Mucosa of descending colon (tissue), 3 donors: Measurements from ENCODE around the gene MBTPS1. TPM values are rescaled to one million over a fixed set of nuclear protein-coding genes. Genes with fewer than 3 reads are reported as not detected.

ENCODE experiments used
- ATAC-seq: fragments of 200-7000 bp; cut with Tn5 transposase; one replicate; pipeline ENCODE4 v1.9.1; 2020; ENCODE audit warnings: mild to moderate bottlenecking, moderate library complexity
- DNase-seq, 3 donors: peaks; one replicate each; pipeline ENCODE4 v3.0.0-alpha.2; 2020
- H3K36me3 ChIP-seq: fragments of 200-600 bp; one replicate; pipeline ENCODE4 v1.8.0; 2021; ENCODE audit warnings: low read depth, mild to moderate bottlenecking
- H3K4me1 ChIP-seq: fragments of 200-600 bp; one replicate; pipeline ENCODE4 v1.8.0; 2021; ENCODE audit warnings: low read depth, mild to moderate bottlenecking
- H3K4me3 ChIP-seq: fragments of 200-600 bp; one replicate; pipeline ENCODE4 v1.8.0; 2021; ENCODE audit warnings: mild to moderate bottlenecking
- H3K9me3 ChIP-seq: fragments of 200-600 bp; one replicate; pipeline ENCODE4 v1.8.0; 2021; ENCODE audit warnings: mild to moderate bottlenecking
- CTCF ChIP-seq: fragments of 200-600 bp; IDR thresholded peaks from one replicate; pipeline ENCODE4 v1.8.0; 2022; ENCODE audit warnings: antibody characterized with exemption, mild to moderate bottlenecking
- intact Hi-C, 2 donors: fragments of 100-400 bp; cut with DNase I in 1 of 2; cut with micrococcal nuclease in 1 of 2; formaldehyde crosslinking; loops; one replicate each; pipeline versions ENCODE4 v1.11.0 to v1.11.1; 2022; cut with DNase I, micrococcal nuclease
- total RNA-seq, 3 donors: library from RNA; stranded (reverse); fragmentation: NEBNext Ultra II Directional in 2 of 3; extraction: Animal tissue kit (Norgen Biotek cat#: 25700) in 2 of 3; gene quantifications; one replicate each; pipeline versions ENCODE4 v1.2.1 to v1.2.4, GENCODE V29; 2021 to 2023
- donor health status: DM: no; HTN: no; CAD: no; lungs with moderate emphysema.
- donor health status: DM: no; HTN: no; CAD: no.
- donor health status: DM: no; HTN: yes; CAD: no.

The MBTPS1 gene
- total RNA-seq, 3 donors from 2014 or later, result 66.1 to 97.0 (median 93.4) TPM

- intact Hi-C loops, result no loop called here
- no peak for TF ChIP-seq CTCF
- ATAC-seq (no peak), DNase-seq (peak in 1 of 3 donors; percentile 27)
- no peak overlapping the region for H3K4me3 ChIP-seq
- no peaks in the 10 kb centered on the region for H3K4me1 ChIP-seq
- no peaks in the 10 kb centered on the region for H3K36me3 ChIP-seq
- no peaks in the 10 kb centered on the region for H3K9me3 ChIP-seq
Measured at GRCh38 chr16:84043486-84044117, 73.1 kb downstream of the MBTPS1 start.

DNA sequence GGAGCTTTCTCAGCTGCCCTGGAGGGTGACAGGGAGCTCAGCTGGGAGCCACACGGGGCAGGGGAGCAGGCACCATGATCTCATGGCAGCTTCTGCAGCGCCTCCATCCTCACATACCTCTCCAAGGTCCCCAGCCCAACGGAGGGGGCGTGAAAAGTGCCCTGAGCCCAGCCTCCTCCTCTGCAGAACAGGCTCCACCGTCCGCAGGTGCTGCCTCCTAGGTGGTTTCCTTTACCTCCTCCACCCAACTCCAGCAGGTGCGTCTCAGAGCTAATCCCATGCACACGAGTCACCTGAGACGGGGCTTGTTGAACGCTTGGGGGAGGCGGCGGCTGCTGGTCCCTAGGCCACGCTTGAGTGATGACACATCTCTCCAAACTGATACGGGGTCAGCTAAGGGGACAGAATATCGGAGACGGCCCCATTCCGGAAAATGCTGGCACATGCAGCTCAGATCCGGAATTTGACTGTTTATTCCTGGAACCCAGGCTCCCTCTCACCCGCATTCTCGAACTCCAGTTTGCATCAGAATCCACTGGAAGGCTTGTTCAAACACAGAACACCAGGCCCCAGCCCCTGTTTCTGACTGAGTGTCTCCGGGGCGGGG, 73.8 kb downstream of the MBTPS1 start:
- peak; percentile 45 for ATAC-seq
- H3K36me3 ChIP-seq, result no peaks in the 10 kb centered on the region
- H3K9me3 ChIP-seq, result no peaks in the 10 kb centered on the region
- no peaks in the 10 kb centered on the region for H3K4me1 ChIP-seq
- peak in 2 of 3 donors; percentile 12 to 34 for DNase-seq
- intact Hi-C loops, result no loop called here
- TF ChIP-seq CTCF, result no peak
- no peak overlapping the region for H3K4me3 ChIP-seq

- no peak for ATAC-seq
- no peaks in the 10 kb centered on the region for H3K36me3 ChIP-seq
- H3K4me1 ChIP-seq, result no peaks in the 10 kb centered on the region
- intact Hi-C loops, result no loop called here
- peak in 1 of 3 donors; percentile 2 for DNase-seq
- no peaks in the 10 kb centered on the region for H3K9me3 ChIP-seq
- no peak for TF ChIP-seq CTCF
- no peak within 1 kb of the TSS for H3K4me3 ChIP-seq
Measured at GRCh38 chr16:84042308-84042878, 74.3 kb downstream of the MBTPS1 start, which contains the start of gene SLC38A8. TSS of gene SLC38A8 (minus strand) at chr16:84042795. CDS start at chr16:84042157, 638 bp downstream.

GRCh38 chr16:84041881-84042280, 74.9 kb downstream of the MBTPS1 start:
- no peaks in the 10 kb centered on the region for H3K9me3 ChIP-seq
- H3K36me3 ChIP-seq, result no peaks in the 10 kb centered on the region
- intact Hi-C loops, result no loop called here
- TF ChIP-seq CTCF, result no peak
- DNase-seq (peak in 1 of 3 donors; percentile 22), ATAC-seq (no peak)
- no peak overlapping the region for H3K4me3 ChIP-seq
- no peaks in the 10 kb centered on the region for H3K4me1 ChIP-seq

GRCh38 chr16:84040823-84041820, 75.6 kb downstream of the MBTPS1 start:
- intact Hi-C loops, result no loop called here

More at GRCh38 chr16:84040823-84041820, 75.6 kb downstream of the MBTPS1 start:
- DNase-seq (peak in 1 of 3 donors; percentile 21), ATAC-seq (no peak)
- Histone ChIP-seq H3K4me3 (no peak overlapping the region), H3K36me3 (no peaks in the 10 kb centered on the region), H3K4me1 (no peaks in the 10 kb centered on the region), H3K9me3 (no peaks in the 10 kb centered on the region)
- TF ChIP-seq CTCF, result no peak
